Stimulated activated effector memory CD8-positive, alpha-beta T cell treated with anti-CD3 and anti-CD28 coated beads, Interleukin-12 subunit alpha, Interleukin-12 subunit beta, amount 100 ng/mL, for 72 hours (primary cell): ENCODE results near the gene WDR35.
A peak's percentile ranks its signal among the peaks of the same experiment; 100 is the strongest.
"Not testable (repeated sequence)": the region's sequence is repeated elsewhere in the genome, so short reads cannot be mapped to it uniquely, and the experiment has no call there.

Source experiments
- ATAC-seq: fragments of 150-1000 bp; cut with Tn5 transposase; 2 replicates; pipeline ENCODE4 v1.10.0; 2021
- DNase-seq, 2 donors: peaks; one replicate each; pipeline ENCODE4 v3.0.0; 2021 to 2022; ENCODE audit warnings: low spot score in 2 of 2
- H3K27ac Mint-ChIP-seq: one replicate; pipeline ENCODE4 v1.8.0; 2022; ENCODE audit warnings: mild to moderate bottlenecking, mixed read lengths
- H3K36me3 Mint-ChIP-seq: one replicate; pipeline ENCODE4 v1.8.0; 2022; ENCODE audit warnings: mild to moderate bottlenecking, mixed read lengths
- H3K4me1 Mint-ChIP-seq: one replicate; pipeline ENCODE4 v1.8.0; 2022; ENCODE audit warnings: mixed read lengths
- H3K4me3 Mint-ChIP-seq: one replicate; pipeline ENCODE4 v1.8.0; 2022; ENCODE audit warnings: mild to moderate bottlenecking, mixed read lengths
- H3K9me3 Mint-ChIP-seq: one replicate; pipeline ENCODE4 v1.8.0; 2022; ENCODE audit warnings: mixed read lengths

WDR35 gene

DNA sequence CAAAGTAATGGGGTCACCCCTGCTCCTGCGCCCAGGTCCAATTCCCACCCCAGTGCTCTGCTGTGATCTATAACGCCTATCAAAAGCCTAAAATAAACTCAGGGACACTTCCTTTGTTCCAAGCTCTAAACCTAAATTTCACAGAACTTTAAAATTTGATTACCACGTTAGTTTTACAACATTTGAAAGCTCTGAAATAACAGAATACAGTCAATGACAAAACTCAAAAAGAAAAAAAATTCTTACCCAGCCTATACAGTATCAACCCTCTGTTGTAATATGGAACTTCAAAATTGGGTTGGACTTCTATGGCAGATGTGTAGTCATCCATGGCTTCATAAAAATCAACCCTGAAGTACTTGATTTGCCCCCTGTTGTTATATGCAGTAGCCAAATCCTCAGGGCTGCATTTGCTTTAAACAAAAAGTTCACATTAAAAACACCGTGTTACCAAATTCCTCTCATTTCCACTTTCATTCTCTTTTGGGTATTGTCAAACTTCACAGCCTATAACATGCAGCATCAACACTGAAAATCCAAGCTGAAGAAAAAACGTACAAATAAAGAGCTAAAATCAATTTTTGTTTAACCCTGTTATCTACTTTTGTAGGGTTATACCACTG is 92.2 kb downstream of the WDR35 start:
- peak overlapping the region; percentile 29 for H3K27ac Mint-ChIP-seq
- H3K36me3 Mint-ChIP-seq = peaks cover 52% of the 10 kb centered on the region
- no peak for ATAC-seq
- no peak overlapping the region for H3K4me3 Mint-ChIP-seq
- H3K9me3 Mint-ChIP-seq = no peaks in the 10 kb centered on the region
- peaks cover 47% of the 10 kb centered on the region for H3K4me1 Mint-ChIP-seq
- no peak for DNase-seq

- DNase-seq = peak in 1 of 2 donors; percentile 44
- H3K36me3 Mint-ChIP-seq = peaks cover 32% of the 10 kb centered on the region
- ATAC-seq = no peak
- H3K27ac Mint-ChIP-seq = no peak overlapping the region
- peaks cover 52% of the 10 kb centered on the region for H3K4me1 Mint-ChIP-seq
- H3K4me3 Mint-ChIP-seq = no peak overlapping the region
- H3K9me3 Mint-ChIP-seq = no peaks in the 10 kb centered on the region
Measured at GRCh38 chr2:19895535-19895934, 94.4 kb downstream of the WDR35 start.

- peaks cover 49% of the 10 kb centered on the region for H3K4me1 Mint-ChIP-seq
- H3K9me3 Mint-ChIP-seq = no peaks in the 10 kb centered on the region
- ATAC-seq (no peak), DNase-seq (peak in 1 of 2 donors; percentile 17)
- peaks cover 28% of the 10 kb centered on the region for H3K36me3 Mint-ChIP-seq
- H3K4me3 Mint-ChIP-seq = no peak overlapping the region
- no peak overlapping the region for H3K27ac Mint-ChIP-seq
Measured at GRCh38 chr2:19894134-19894792, 95.6 kb downstream of the WDR35 start.

DNA sequence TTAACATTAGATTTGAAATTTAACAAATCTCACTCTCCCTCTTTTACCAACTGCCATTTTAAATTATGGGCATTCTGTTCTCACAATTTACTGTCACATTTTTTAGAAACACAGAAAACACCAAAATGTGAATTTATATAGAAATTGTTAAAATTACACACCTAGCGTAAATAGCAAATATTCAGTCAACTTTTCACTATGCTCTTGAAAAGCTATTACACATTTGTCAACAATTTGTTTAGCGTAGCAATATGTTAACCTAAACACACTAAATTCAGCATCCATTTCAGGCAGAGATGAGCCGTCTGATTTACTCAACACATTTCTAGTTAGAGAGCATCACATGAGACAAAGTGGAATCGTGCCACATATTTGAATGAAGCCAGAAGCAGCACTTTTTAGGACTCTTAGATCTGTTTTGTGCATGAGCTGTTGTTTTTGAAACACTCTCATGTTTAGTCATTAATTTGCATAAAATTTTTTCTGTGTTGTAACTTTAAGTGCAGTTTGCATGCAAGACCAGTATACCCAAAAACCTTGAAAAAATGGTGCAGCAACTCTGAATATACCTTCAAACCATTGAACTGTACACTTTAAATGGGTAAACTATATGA is 96.3 kb downstream of the WDR35 start:
- Mint-ChIP-seq H3K9me3 (no peaks in the 10 kb centered on the region), H3K27ac (no peak overlapping the region), H3K4me3 (no peak overlapping the region), H3K4me1 (peaks cover 45% of the 10 kb centered on the region), H3K36me3 (peaks cover 28% of the 10 kb centered on the region)
- ATAC-seq (peak; percentile 49), DNase-seq (peak in 1 of 2 donors; percentile 20)

DNA sequence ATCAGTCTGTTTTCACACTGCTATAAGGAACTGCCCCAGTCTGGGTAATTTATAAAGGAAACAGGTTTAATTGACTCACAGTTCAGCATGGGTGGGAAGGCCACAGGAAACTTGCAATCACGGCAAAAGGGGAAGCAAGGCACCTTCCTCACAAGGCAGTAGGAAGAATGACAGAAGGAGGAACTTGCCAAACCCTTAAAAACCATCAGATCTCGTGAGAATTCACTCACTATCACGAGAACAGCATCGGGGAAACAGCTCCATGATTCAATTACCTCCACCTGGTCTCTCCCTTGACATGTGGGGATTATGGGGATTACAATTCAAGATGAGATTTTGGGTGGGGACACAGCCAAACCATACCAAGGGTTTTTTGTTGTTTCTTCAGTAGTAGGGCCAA is 97.9 kb downstream of the WDR35 start:
- DNase-seq = peak in 1 of 2 donors; percentile 26
- not testable (repeated sequence) for H3K4me3 Mint-ChIP-seq, H3K9me3 Mint-ChIP-seq, H3K27ac Mint-ChIP-seq, ATAC-seq
- H3K36me3 Mint-ChIP-seq = peaks cover 17% of the 10 kb centered on the region
- H3K4me1 Mint-ChIP-seq = peaks cover 34% of the 10 kb centered on the region

DNA sequence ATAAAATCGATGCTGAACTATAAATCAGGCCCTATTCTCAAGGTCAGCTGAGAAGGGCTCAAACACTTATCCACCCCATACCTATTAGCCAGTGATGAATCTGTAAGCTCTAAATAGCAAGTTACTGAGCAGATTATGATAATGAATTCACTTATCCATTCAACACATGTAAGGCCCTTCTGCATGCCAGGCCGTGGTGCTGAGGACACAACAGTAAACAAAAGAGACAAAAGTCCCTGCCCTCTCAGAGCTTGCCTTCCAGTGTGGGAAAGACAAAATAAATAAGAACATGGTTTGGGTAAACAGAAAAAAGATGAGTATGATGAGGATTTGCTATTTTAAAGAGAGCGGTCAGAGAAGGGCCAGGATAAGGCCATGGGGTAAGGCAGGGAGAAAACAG is 99.8 kb downstream of the WDR35 start:
- Mint-ChIP-seq H3K4me3 (no peak overlapping the region), H3K9me3 (no peaks in the 10 kb centered on the region), H3K4me1 (peaks cover 26% of the 10 kb centered on the region), H3K36me3 (no peaks in the 10 kb centered on the region), H3K27ac (peak overlapping the region; percentile 46)
- ATAC-seq = no peak
- DNase-seq = peak in 1 of 2 donors; percentile 8

- H3K4me3 Mint-ChIP-seq = no peak overlapping the region
- H3K27ac Mint-ChIP-seq = no peak overlapping the region
- no peak for ATAC-seq
- peak in 1 of 2 donors; percentile 33 for DNase-seq
- H3K36me3 Mint-ChIP-seq = no peaks in the 10 kb centered on the region
- no peaks in the 10 kb centered on the region for H3K9me3 Mint-ChIP-seq
- H3K4me1 Mint-ChIP-seq = peaks cover 20% of the 10 kb centered on the region
Measured at GRCh38 chr2:19888831-19889230, 101.1 kb downstream of the WDR35 start.

DNA sequence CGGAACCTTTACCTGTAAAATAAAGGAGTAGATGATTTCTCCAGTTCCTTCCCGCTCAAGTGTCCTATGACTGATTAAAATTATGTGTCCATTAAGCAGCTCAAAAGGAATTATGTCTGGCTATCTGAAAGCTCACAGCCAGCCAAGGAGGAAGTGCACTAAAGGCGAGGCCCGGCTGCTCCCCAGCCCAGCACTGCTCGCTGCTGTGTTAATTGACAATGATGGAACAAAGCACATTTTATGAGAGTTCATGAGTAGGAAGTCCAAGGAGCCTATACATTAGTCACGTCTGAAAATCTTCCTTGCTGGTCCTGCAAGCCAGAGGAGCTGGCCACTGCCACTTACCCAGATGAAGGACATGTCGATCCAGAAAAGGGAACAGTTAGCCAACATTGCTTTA is 102.4 kb downstream of the WDR35 start:
- Mint-ChIP-seq H3K27ac (no peak overlapping the region), H3K9me3 (no peaks in the 10 kb centered on the region), H3K4me1 (peaks cover 14% of the 10 kb centered on the region), H3K36me3 (no peaks in the 10 kb centered on the region), H3K4me3 (no peak overlapping the region)
- ATAC-seq (no peak), DNase-seq (no peak)

DNA sequence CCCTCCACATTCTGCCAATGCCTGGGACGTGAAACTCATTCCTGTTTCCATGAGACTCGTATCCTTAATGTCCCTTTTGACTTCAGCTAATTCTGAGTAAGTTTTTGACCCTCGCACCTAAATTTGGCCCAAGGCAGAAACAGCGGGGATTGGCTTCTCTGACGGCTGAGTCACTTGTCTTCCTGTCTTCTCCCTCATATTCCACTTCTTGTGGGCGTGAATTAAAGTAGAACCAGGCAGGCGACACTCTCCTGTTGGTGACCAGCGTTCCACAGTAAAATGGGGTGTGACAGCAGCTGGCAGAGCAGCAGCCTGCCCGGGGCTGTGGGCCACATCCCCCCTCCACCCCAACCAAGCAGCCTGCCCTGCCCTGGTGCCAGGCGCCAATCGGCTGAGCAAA is 103.6 kb downstream of the WDR35 start:
- Mint-ChIP-seq H3K4me1 (peaks cover 7% of the 10 kb centered on the region), H3K9me3 (no peaks in the 10 kb centered on the region), H3K36me3 (no peaks in the 10 kb centered on the region), H3K4me3 (no peak overlapping the region), H3K27ac (no peak overlapping the region)
- DNase-seq (peak in 1 of 2 donors; percentile 28), ATAC-seq (no peak)

DNA sequence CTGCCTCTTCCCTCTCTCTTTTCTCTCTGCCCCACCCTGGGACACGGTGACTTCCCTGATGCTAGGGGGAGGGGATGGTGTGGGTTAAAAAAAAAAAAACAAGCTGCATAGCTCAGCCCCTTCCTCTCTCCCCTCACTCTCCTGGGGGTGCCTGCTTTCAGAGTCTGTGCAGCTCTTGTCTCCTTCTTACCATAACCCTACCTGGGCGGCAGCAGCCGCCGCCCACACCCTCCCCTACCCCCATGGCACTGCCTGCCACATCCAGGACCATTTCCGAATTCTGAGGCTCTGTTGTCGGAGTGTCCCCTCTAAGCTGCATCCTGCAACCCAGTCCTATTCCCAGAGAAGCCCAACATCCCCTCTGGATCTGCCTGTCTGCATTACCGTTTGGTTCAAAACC is 104.1 kb downstream of the WDR35 start:
- Mint-ChIP-seq H3K36me3 (no peaks in the 10 kb centered on the region), H3K27ac (peak overlapping the region; percentile 1), H3K9me3 (no peaks in the 10 kb centered on the region), H3K4me3 (no peak overlapping the region), H3K4me1 (peaks cover 7% of the 10 kb centered on the region)
- DNase-seq (peak in 1 of 2 donors; percentile 37), ATAC-seq (no peak)

DNA sequence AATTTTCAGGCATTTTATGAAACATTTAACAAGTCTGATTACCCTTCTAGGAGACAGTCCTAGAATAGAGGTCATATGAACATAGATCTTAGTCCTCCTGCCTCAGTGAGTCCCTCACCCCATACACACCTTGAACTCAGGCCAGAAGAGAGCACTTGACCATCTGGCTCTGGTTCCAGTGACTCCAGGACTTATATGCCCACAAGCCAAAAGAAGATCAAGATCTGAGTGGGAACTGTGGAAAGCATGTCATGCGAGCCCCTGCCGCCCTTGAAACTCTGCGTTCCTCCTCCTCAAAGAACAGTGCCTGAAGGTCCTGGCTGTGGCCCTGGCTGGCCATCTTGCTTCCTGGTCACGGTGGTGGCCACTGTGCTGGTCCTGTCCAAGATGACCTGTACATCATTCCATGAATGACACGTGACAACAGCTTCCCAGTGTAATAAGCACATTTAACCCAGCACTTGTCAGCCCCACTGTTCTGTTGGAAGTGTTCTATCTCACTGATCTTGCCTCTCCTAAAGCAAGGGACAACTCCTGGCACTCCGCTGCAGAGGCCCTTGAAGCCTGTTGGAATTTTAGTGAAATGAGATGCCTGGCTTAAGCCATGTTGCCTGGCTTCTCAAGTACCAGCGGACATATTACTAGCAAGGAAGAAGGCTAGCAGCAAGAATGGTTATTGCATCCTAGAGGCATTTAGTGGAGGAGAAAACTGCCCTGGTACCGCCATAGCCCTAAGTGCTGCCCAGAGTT is 105.8 kb downstream of the WDR35 start:
- DNase-seq = peak in 1 of 2 donors; percentile 38
- Mint-ChIP-seq H3K4me3 (no peak overlapping the region), H3K27ac (no peak overlapping the region)

DNA sequence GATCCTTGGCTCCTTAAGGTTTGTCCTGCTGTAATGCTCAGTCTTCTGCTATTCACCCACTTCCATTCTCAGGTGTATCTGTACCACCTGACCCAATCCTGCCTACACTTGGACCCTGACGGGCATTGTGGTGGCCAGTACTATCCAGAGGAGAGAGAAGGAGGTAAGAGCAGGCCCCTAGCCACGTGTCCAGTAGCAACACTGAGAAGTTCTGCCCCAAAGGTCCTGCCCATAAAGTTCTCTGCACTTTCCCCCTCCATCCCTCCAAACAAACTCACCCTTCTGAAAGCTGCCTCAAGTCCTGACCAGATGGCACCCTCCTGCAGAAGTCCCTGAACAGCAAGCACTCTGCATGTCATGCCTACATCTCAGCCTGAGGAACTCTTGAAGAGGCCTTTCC is 106.4 kb downstream of the WDR35 start:
- H3K36me3 Mint-ChIP-seq = no peaks in the 10 kb centered on the region
- ATAC-seq (no peak), DNase-seq (peak in 1 of 2 donors; percentile 4)
- H3K9me3 Mint-ChIP-seq = no peaks in the 10 kb centered on the region
- no peak overlapping the region for H3K4me3 Mint-ChIP-seq
- H3K27ac Mint-ChIP-seq = no peak overlapping the region
- no peaks in the 10 kb centered on the region for H3K4me1 Mint-ChIP-seq

More for the DNA sequence above, 105.8 kb downstream of the WDR35 start:
- H3K36me3 Mint-ChIP-seq = no peaks in the 10 kb centered on the region
- no peak for ATAC-seq
- no peaks in the 10 kb centered on the region for H3K9me3 Mint-ChIP-seq
- H3K4me1 Mint-ChIP-seq = no peaks in the 10 kb centered on the region

GRCh38 chr2:19882286-19882685 is 107.6 kb downstream of the WDR35 start:
- no peak for ATAC-seq
- H3K27ac Mint-ChIP-seq = peak overlapping the region; percentile 45

GRCh38 chr2:19881908-19882265 is 108.0 kb downstream of the WDR35 start:
- no peaks in the 10 kb centered on the region for H3K4me1 Mint-ChIP-seq
- DNase-seq (peak in 1 of 2 donors; percentile 22), ATAC-seq (no peak)
- H3K36me3 Mint-ChIP-seq = no peaks in the 10 kb centered on the region
- peak overlapping the region; percentile 45 for H3K27ac Mint-ChIP-seq
- H3K9me3 Mint-ChIP-seq = no peaks in the 10 kb centered on the region
- no peak overlapping the region for H3K4me3 Mint-ChIP-seq

More at GRCh38 chr2:19882286-19882685, 107.6 kb downstream of the WDR35 start:
- no peak for DNase-seq
- Mint-ChIP-seq H3K9me3 (no peaks in the 10 kb centered on the region), H3K4me3 (no peak overlapping the region), H3K4me1 (no peaks in the 10 kb centered on the region), H3K36me3 (no peaks in the 10 kb centered on the region)

- DNase-seq = peak in 1 of 2 donors; percentile 26
- no peaks in the 10 kb centered on the region for H3K4me1 Mint-ChIP-seq
- ATAC-seq = peak; percentile 54
- H3K27ac Mint-ChIP-seq = no peak overlapping the region
- no peak overlapping the region for H3K4me3 Mint-ChIP-seq
- no peaks in the 10 kb centered on the region for H3K36me3 Mint-ChIP-seq
- H3K9me3 Mint-ChIP-seq = no peaks in the 10 kb centered on the region
Measured at GRCh38 chr2:19881221-19881907, 108.5 kb downstream of the WDR35 start.
